Endodermal cell (in vitro differentiated cells): ENCODE measurements around the gene GRIA4. TPM values are rescaled to one million over a fixed set of nuclear protein-coding genes. Genes with fewer than 3 reads are reported as not detected.

Source experiments
- DNase-seq: peaks from one replicate; pipeline ENCODE4 v3.0.0-alpha.2; 2017
- H3K27ac ChIP-seq: 2 replicates; pipeline ENCODE4 v1.5.1; 2013; ENCODE audit warnings: mild to moderate bottlenecking, low read depth, low read length, moderate library complexity
- H3K27me3 ChIP-seq: 2 replicates; pipeline ENCODE4 v1.6.1; 2013; ENCODE audit warnings: mild to moderate bottlenecking, low read length, moderate library complexity; ENCODE audit not compliant: insufficient read depth, control insufficient read depth, poor library complexity, severe bottlenecking
- H3K36me3 ChIP-seq: 2 replicates; pipeline ENCODE4 v1.7.0; 2013; ENCODE audit warnings: mild to moderate bottlenecking, low read length, moderate library complexity; ENCODE audit not compliant: control insufficient read depth, insufficient read depth
- H3K4me1 ChIP-seq: one replicate; pipeline ENCODE4 v1.7.0; 2013; ENCODE audit warnings: low read length; ENCODE audit not compliant: control insufficient read depth, insufficient read depth
- H3K4me3 ChIP-seq: 2 replicates; pipeline ENCODE4 v1.5.1; 2013; ENCODE audit warnings: mild to moderate bottlenecking, low read length, moderate library complexity
- H3K9ac ChIP-seq: 2 replicates; pipeline ENCODE4 v1.6.1; 2013; ENCODE audit warnings: mild to moderate bottlenecking, low read length, moderate library complexity; ENCODE audit not compliant: poor library complexity, severe bottlenecking; ENCODE audit errors: extremely low read depth
- H3K9me3 ChIP-seq: 2 replicates; pipeline ENCODE4 v1.6.1; 2013; ENCODE audit warnings: mild to moderate bottlenecking, low read length, moderate library complexity; ENCODE audit not compliant: control insufficient read depth
- H3K27ac Mint-ChIP-seq: 2 replicates; pipeline ENCODE4 v1.8.0; 2020; ENCODE audit warnings: mixed read lengths
- H3K27me3 Mint-ChIP-seq: 2 replicates; pipeline ENCODE4 v1.8.0; 2021; ENCODE audit warnings: mild to moderate bottlenecking, mixed read lengths; ENCODE audit not compliant: insufficient read depth
- H3K36me3 Mint-ChIP-seq: 2 replicates; pipeline ENCODE4 v1.8.0; 2020; ENCODE audit warnings: low read depth, mixed read lengths
- H3K4me1 Mint-ChIP-seq: 2 replicates; pipeline ENCODE4 v1.8.0; 2020; ENCODE audit warnings: mixed read lengths
- H3K4me3 Mint-ChIP-seq: 2 replicates; pipeline ENCODE4 v1.8.0; 2020; ENCODE audit warnings: mild to moderate bottlenecking, moderate library complexity, mixed read lengths
- H3K9me3 Mint-ChIP-seq: 2 replicates; pipeline ENCODE4 v1.8.0; 2020; ENCODE audit warnings: mild to moderate bottlenecking, mixed read lengths
- WGBS, 2 experiments: methylation state at CpG; one replicate each; pipeline versions ENCODE4 v1.1.5 to v1.1.7; 2013; ENCODE audit warnings: missing lambda C conversion rate in 2 of 2, mixed read lengths in 1 of 2; ENCODE audit not compliant: insufficient coverage in 1 of 2, insufficient read length in 1 of 2; 5-methylcytosine and 5-hydroxymethylcytosine counted together
- total RNA-seq, 2 donors: library from RNA; stranded (reverse); fragmentation: NEBNext Ultra II Directional in 1 of 2; extraction: Animal tissue kit (Norgen Biotek cat#: 25700) in 1 of 2; gene quantifications; 2 replicates in 1 of 2; 3 replicates in 1 of 2; pipeline ENCODE4 v1.2.1, GENCODE V29; 2021
- TF ChIP-seq, protein P1 (sequence below): fragments of 200-600 bp; sonication (generic); conservative IDR thresholded peaks from 2 replicates; pipeline ENCODE4 v1.5.0; 2021; ENCODE audit warnings: antibody characterized with exemption, mild to moderate bottlenecking

Gene GRIA4
- total RNA-seq, 2 donors from 2014 or later, result 0.18 to 0.37 TPM

- no peak overlapping the region for H3K27ac Mint-ChIP-seq
- no peak for DNase-seq
- Histone ChIP-seq H3K27ac (no peak overlapping the region), H3K9ac (no peak overlapping the region), H3K9me3 (no peaks in the 10 kb centered on the region), H3K4me1 (no peaks in the 10 kb centered on the region), H3K4me3 (no peak overlapping the region), H3K27me3 (no peaks in the 10 kb centered on the region), H3K36me3 (no peaks in the 10 kb centered on the region)
- WGBS, 2 experiments, result 56% methylated on average over 1 of the region's 1 CpG; no CpG with 5 or more reads in 1 of the 2 experiments
- TF ChIP-seq, protein P1, sequence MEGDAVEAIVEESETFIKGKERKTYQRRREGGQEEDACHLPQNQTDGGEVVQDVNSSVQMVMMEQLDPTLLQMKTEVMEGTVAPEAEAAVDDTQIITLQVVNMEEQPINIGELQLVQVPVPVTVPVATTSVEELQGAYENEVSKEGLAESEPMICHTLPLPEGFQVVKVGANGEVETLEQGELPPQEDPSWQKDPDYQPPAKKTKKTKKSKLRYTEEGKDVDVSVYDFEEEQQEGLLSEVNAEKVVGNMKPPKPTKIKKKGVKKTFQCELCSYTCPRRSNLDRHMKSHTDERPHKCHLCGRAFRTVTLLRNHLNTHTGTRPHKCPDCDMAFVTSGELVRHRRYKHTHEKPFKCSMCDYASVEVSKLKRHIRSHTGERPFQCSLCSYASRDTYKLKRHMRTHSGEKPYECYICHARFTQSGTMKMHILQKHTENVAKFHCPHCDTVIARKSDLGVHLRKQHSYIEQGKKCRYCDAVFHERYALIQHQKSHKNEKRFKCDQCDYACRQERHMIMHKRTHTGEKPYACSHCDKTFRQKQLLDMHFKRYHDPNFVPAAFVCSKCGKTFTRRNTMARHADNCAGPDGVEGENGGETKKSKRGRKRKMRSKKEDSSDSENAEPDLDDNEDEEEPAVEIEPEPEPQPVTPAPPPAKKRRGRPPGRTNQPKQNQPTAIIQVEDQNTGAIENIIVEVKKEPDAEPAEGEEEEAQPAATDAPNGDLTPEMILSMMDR, result no peak
- H3K36me3 Mint-ChIP-seq, result no peaks in the 10 kb centered on the region
- H3K4me1 Mint-ChIP-seq, result no peaks in the 10 kb centered on the region
- H3K9me3 Mint-ChIP-seq, result no peaks in the 10 kb centered on the region
- no peaks in the 10 kb centered on the region for H3K27me3 Mint-ChIP-seq
- no peak overlapping the region for H3K4me3 Mint-ChIP-seq
Measured at GRCh38 chr11:105697291-105697690, 87.4 kb downstream of the GRIA4 start.

- Histone ChIP-seq H3K27me3 (no peaks in the 10 kb centered on the region), H3K36me3 (no peaks in the 10 kb centered on the region), H3K4me3 (no peak overlapping the region), H3K27ac (no peak overlapping the region), H3K4me1 (no peaks in the 10 kb centered on the region), H3K9me3 (no peaks in the 10 kb centered on the region), H3K9ac (no peak overlapping the region)
- 87 to 92% methylated on average over 2 to 3 of the region's 3 CpGs for WGBS, 2 experiments
- no peaks in the 10 kb centered on the region for H3K9me3 Mint-ChIP-seq
- DNase-seq, result no peak
- H3K27ac Mint-ChIP-seq, result no peak overlapping the region
- H3K4me1 Mint-ChIP-seq, result no peaks in the 10 kb centered on the region
- no peaks in the 10 kb centered on the region for H3K36me3 Mint-ChIP-seq
- H3K4me3 Mint-ChIP-seq, result no peak overlapping the region
- TF ChIP-seq, protein P1, result no peak
- no peaks in the 10 kb centered on the region for H3K27me3 Mint-ChIP-seq
Measured at GRCh38 chr11:105699203-105699602, 89.3 kb downstream of the GRIA4 start.

GRCh38 chr11:105700271-105700670 lies 90.4 kb downstream of the GRIA4 start:
- no peaks in the 10 kb centered on the region for H3K27me3 Mint-ChIP-seq
- no peaks in the 10 kb centered on the region for H3K4me1 ChIP-seq
- no peak overlapping the region for H3K27ac Mint-ChIP-seq
- no peak overlapping the region for H3K4me3 Mint-ChIP-seq
- no peaks in the 10 kb centered on the region for H3K36me3 Mint-ChIP-seq
- no peaks in the 10 kb centered on the region for H3K36me3 ChIP-seq
- H3K4me1 Mint-ChIP-seq, result no peaks in the 10 kb centered on the region
- no peak overlapping the region for H3K9ac ChIP-seq
- H3K9me3 Mint-ChIP-seq, result no peaks in the 10 kb centered on the region
- no peak overlapping the region for H3K27ac ChIP-seq
- TF ChIP-seq, protein P1, result no peak
- no peak overlapping the region for H3K4me3 ChIP-seq
- no peaks in the 10 kb centered on the region for H3K27me3 ChIP-seq
- H3K9me3 ChIP-seq, result no peaks in the 10 kb centered on the region
- DNase-seq, result no peak
